Right ventricle myocardium inferior (tissue), 1 donor: ENCODE results near the gene TPCN1. TPM values are rescaled to one million over a fixed set of nuclear protein-coding genes. Genes with fewer than 3 reads are reported as not detected.
A peak's percentile ranks its signal among the peaks of the same experiment; 100 is the strongest.

Source experiments
- ATAC-seq: fragments of 200-7000 bp; cut with Tn5 transposase; one replicate; pipeline ENCODE4 v1.9.1; 2020; ENCODE audit warnings: mild to moderate bottlenecking, moderate library complexity
- DNase-seq: peaks from one replicate; pipeline ENCODE4 v3.0.0; 2021; ENCODE audit errors: missing footprints
- intact Hi-C: fragments of 100-400 bp; cut with DNase I; formaldehyde crosslinking; loops from one replicate; pipeline ENCODE4 v1.11.0; 2022
- long read RNA-seq: library from polyadenylated mRNA; unstranded; transcript quantifications from one replicate; pipeline ENCODE4 v2.0.0, GENCODE V29; 2021
- total RNA-seq: library from RNA; stranded (reverse); fragmentation: NEBNext Ultra II Directional; extraction: Animal tissue kit (Norgen Biotek cat#: 25700); gene quantifications from one replicate; pipeline ENCODE4 v1.2.1, GENCODE V29; 2021
- donor health status: DM: no; HTN: yes; CAD: no; lungs with severe emphysema.

TPCN1 gene
- 120 TPM for total RNA-seq
- long read RNA-seq, full-length matches to known transcripts, result 5 of 69 reads
- long read RNA-seq, partial matches to known transcripts, result 56 of 69 reads
- long read RNA-seq, other reads (novel, unspliced or antisense), result 8 of 69 reads

- intact Hi-C loops, result loop anchor here (5.0 kb wide), 1 partner anchor 51 kb away; no protein-coding TSS in a partner anchor
- ATAC-seq, result peak; percentile 96
- peak; percentile 100 for DNase-seq
These were observed at the start of gene TPCN1 for GRCh38 chr12:113221181-113221996. TSS of gene TPCN1 (plus strand) at chr12:113221464. CDS start at chr12:113226853, 5,389 bp downstream.

GRCh38 chr12:113171543-113171942, 49.7 kb upstream of the TPCN1 start:
- ATAC-seq (no peak), DNase-seq (no peak)
- intact Hi-C loops, result no loop called here

DNA sequence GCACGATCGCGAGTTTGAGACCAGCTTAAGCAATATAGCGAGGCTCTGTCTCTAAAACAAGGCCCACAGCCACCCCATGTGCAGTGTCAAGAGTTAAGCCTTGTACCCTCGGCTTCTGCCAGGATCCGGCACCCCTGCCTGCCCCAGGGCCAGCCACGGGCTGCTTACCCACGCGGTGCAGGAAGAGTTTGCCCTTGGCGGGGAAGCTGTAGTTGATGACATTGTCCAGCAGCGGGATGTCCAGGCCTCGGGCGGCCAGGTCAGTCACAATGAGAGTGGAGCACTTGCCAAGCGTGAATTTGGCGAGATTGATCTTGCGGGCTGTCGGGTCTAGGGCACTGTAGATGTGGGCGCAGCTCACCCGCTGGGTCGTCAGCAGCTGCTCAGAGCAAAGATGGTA, 49.1 kb upstream of the TPCN1 start:
- intact Hi-C loops, result no loop called here
- ATAC-seq, result no peak
- no peak for DNase-seq

DNA sequence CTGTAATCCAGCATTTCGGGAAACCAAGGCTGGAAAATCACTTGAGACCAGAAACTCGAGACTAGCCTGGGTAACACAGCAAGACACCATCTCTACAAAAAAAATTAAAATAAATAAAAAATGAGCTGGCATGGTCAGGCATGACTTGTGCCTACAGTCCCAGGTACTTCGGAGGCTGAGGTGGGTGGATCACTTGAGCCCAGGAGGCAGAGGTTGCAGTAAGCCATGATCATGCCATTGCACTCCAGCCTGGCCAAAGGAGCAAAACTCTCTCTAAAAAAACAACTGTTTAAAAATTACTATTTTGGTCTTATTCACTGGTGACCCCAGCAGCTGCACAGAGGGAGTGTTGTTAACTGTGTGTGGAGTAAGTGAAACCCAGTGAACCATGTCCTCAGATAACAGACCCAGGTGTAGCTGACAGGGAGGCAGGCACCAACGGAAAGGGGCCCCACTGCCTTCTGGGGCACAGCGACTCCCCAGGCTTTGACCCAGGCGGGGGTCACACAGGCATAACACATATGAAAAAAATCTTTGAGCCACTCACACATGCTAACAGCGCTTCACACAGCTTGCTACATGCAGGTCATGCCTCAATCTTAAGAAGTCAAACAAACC, 48.1 kb upstream of the TPCN1 start:
- no peak for ATAC-seq
- intact Hi-C loops, result no loop called here
- no peak for DNase-seq

- peak; percentile 69 for ATAC-seq
These were observed 46.5 kb upstream of the TPCN1 start for GRCh38 chr12:113174461-113175384.

DNA sequence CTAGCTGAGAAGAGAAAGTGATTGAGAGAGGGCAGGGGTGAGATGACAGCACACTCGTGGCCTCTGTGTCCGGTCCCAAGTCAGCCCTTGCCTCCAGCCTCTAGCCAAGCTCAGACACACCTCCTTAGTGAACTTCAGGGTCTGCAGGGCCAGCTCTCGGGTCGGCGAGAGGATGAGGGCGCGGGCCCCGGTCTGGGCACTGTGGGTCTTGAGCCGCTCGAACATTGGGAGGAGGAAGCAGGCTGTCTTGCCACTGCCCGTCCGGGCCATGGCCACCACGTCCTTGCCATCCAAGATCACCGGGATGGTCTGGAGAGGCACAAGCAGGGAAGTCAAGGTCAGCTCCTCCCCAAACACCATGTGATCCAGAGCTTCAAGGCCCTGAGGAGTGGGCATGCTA, 42.2 kb upstream of the TPCN1 start:
- no peak for DNase-seq
- ATAC-seq, result no peak
- intact Hi-C loops, result no loop called here

More at GRCh38 chr12:113174461-113175384, 46.5 kb upstream of the TPCN1 start:
- intact Hi-C loops, result loop anchor here (1.0 kb wide), 1 partner anchor 126 kb away; no protein-coding TSS in a partner anchor
- DNase-seq, result peak; percentile 84

DNA sequence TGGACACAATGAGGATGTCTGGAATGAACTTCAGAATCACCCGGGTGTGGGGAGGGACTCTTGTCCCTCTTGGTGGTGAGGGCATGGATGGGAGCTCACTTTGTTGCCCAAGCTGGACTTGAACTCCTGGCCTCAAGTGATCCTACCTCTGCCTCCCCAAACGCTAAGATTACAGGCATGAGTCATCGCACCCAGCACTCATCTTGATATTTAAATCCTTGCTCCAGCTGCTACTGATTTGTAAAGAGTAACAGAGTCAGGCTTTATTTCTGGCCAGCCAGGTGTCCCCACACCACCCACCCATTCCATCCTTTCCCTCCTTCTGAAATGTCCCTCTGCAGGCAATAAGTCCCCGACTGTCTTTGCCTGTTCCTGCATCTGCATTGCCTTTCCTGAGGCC, 40.9 kb upstream of the TPCN1 start:
- intact Hi-C loops, result no loop called here
- no peak for ATAC-seq
- DNase-seq, result no peak

DNA sequence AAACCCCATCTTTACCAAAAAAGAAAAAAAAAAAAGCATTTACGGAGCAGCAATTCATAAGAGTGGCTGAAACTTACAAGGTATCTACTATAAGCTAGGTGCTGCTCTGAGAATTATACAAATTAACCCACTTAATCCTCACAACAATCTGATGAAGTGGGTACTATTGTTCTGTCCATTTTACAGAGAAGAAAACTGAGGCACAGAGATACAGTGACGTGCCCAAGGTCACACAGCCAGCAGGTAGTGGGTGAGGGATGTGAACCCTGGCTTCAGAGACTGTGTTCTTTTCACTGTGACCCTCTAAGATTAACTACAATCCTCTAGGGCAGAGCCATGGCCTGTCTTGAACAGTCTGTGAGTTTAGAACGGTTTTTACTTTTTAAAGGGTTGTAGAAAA, 39.3 kb upstream of the TPCN1 start:
- no peak for ATAC-seq
- intact Hi-C loops, result no loop called here
- DNase-seq, result no peak

- intact Hi-C loops, result no loop called here
- no peak for DNase-seq
- ATAC-seq, result no peak
These were observed 38.2 kb upstream of the TPCN1 start for GRCh38 chr12:113183030-113183589.

GRCh38 chr12:113184098-113184899, 37.0 kb upstream of the TPCN1 start:
- peak; percentile 78 for DNase-seq
- peak; percentile 47 for ATAC-seq
- intact Hi-C loops, result no loop called here

DNA sequence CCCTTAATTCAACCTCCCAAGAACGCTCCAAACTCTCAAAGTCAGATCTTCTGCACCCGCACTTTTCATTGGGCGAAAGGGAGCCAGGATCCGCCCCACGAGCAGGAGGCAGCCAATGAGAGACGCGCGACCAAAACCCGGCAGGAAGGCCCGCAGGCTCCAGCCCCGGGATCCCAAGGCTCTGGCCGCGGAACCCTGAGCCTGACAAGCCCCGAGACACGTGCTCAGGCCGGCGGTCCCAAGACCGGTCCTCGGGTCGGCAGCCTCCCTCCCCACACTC, 36.4 kb upstream of the TPCN1 start:
- intact Hi-C loops, result no loop called here
- peak; percentile 93 for DNase-seq
- peak; percentile 92 for ATAC-seq

- intact Hi-C loops, result no loop called here
- DNase-seq, result peak; percentile 91
- peak; percentile 90 for ATAC-seq
These were observed 35.9 kb upstream of the TPCN1 start, which contains the start of the genes DDX54 and RITA1 for GRCh38 chr12:113185180-113186032. TSS of gene DDX54 (minus strand) at chr12:113185478. CDS start at chr12:113185451, 27 bp downstream. TSS of gene RITA1 (plus strand) at chr12:113185721. CDS start at chr12:113186747, 1,026 bp downstream.

- no peak for DNase-seq
- intact Hi-C loops, result no loop called here
- no peak for ATAC-seq
These were observed 35.3 kb upstream of the TPCN1 start for GRCh38 chr12:113186033-113186365.

DNA sequence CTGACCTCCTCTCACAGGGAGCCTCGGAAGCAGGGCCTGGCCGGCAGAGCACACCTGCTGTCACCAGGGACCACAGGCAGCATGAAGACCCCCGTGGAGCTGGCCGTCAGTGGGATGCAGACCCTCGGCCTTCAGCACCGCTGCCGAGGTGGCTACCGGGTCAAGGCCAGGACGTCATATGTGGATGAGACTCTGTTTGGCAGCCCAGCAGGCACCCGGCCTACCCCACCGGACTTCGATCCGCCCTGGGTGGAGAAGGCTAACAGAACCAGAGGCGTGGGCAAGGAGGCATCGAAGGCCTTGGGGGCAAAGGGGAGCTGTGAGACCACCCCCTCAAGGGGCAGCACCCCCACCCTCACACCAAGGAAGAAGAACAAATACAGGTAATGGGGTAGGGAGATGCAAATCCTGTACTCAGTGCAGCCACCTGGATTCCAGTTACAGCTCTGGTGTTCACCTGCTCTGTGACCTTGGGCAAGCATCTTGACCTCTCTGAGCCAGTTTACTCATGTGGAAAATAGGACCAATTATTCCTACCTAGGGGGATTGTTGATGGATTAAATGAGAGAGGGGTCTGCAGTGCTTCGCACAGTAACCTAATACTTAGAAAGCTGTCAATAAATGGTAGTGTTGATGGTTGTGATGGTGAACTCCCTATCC, 34.5 kb upstream of the TPCN1 start:
- DNase-seq, result no peak
- no peak for ATAC-seq
- intact Hi-C loops, result no loop called here

DNA sequence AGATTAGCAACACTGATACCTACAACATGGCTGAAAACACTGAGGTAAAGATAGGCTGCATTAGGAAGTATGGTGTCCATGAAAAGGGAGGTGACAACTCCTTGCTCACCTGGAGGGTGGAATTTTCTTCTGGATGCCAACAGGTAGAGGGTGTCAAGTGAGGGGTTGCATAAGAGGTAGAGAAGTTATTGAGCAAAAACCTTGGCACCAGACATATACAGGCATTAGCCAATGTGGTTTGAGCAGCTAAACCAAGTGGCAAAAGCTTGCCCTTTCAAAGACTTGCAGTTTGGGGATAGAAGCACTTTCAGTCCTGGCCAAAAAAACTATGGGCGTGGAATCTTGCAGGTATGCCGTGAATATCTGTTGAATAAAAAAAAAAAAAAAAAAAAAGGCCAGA, 31.9 kb upstream of the TPCN1 start:
- ATAC-seq, result no peak
- intact Hi-C loops, result no loop called here
- no peak for DNase-seq

GRCh38 chr12:113190761-113191160, 30.5 kb upstream of the TPCN1 start:
- intact Hi-C loops, result no loop called here
- ATAC-seq (no peak), DNase-seq (no peak)

- intact Hi-C loops, result no loop called here
- no peak for DNase-seq
- ATAC-seq, result no peak
These were observed 30.0 kb upstream of the TPCN1 start for GRCh38 chr12:113191227-113191626.
